Vagina (tissue), 2 donors: ENCODE data around the gene SLC12A7. TPM values are rescaled to one million over a fixed set of nuclear protein-coding genes. Genes with fewer than 3 reads are reported as not detected.

Experiments used
- DNase-seq, 2 donors: peaks; one replicate each; pipeline ENCODE4 v3.0.0-alpha.2; 2017; ENCODE audit errors: extremely low spot score in 2 of 2
- H3K27ac ChIP-seq: fragments of 200-600 bp; sonication (generic); one replicate; pipeline ENCODE4 v1.5.1; 2019
- H3K27me3 ChIP-seq: fragments of 200-600 bp; sonication (generic); one replicate; pipeline ENCODE4 v1.5.1; 2019
- H3K36me3 ChIP-seq, 2 donors: fragments of 200-600 bp; sonication (generic); one replicate each; pipeline ENCODE4 v1.5.1; 2017 to 2019
- H3K4me1 ChIP-seq: fragments of 200-600 bp; sonication (generic); one replicate; pipeline ENCODE4 v1.5.1; 2019
- H3K4me3 ChIP-seq, 2 donors: fragments of 200-600 bp; sonication (generic); 1 replicate in 1 of 2; 2 replicates in 1 of 2; pipeline ENCODE4 v1.5.1; 2016 to 2019
- H3K9me3 ChIP-seq: fragments of 200-600 bp; sonication (generic); one replicate; pipeline ENCODE4 v1.5.1; 2019
- CTCF ChIP-seq, 3 experiments: fragments of 450-650 bp in 2 of 3; fragments of 200-600 bp in 1 of 3; sonication (generic) in 1 of 3; IDR thresholded peaks; one replicate each; pipeline ENCODE4 v1.5.1; 2017 to 2019; ENCODE audit warnings: antibody characterized with exemption in 3 of 3, mild to moderate bottlenecking in 2 of 3, moderate library complexity in 2 of 3
- POLR2A ChIP-seq, 2 donors: fragments of 450-650 bp; IDR thresholded peaks; one replicate each; pipeline ENCODE4 v1.6.1; 2017; ENCODE audit warnings: antibody characterized with exemption in 2 of 2, mild to moderate bottlenecking in 2 of 2, moderate library complexity in 2 of 2
- POLR2AphosphoS5 ChIP-seq, 2 donors: sonication (generic); formaldehyde crosslinking; IDR thresholded peaks; one replicate each; pipeline ENCODE4 v1.9.0; 2017; ENCODE audit warnings: antibody characterized with exemption in 2 of 2, mild to moderate bottlenecking in 2 of 2, low read depth in 1 of 2; ENCODE audit not compliant: insufficient read depth in 1 of 2
- intact Hi-C: fragments of 100-400 bp; cut with DNase I; formaldehyde crosslinking; loops from one replicate; pipeline ENCODE4 v1.15.1; 2023
- total RNA-seq: library from RNA; depleted of rRNA; stranded (reverse); fragments of >200 nt; gene quantifications from one replicate; pipeline ENCODE4 v1.2.3, GENCODE V29; 2016

Gene SLC12A7
- total RNA-seq, 1 donor from 2014 or later = 21.6 TPM

- no peak overlapping the region for H3K27ac ChIP-seq
- no peak overlapping the region for H3K4me3 ChIP-seq
- no peaks in the 10 kb centered on the region for H3K27me3 ChIP-seq
- TF ChIP-seq POLR2A (IDR thresholded peaks at IDR 0.05) (no peak), CTCF (IDR thresholded peaks at IDR 0.05) (no peak), POLR2AphosphoS5 (IDR thresholded peaks at IDR 0.05; ENCODE audit: insufficient read depth in 1 of 2, low read depth in 1 of 2) (peak in 1 of 2 donors; percentile 27)
- no peaks in the 10 kb centered on the region for H3K4me1 ChIP-seq
- DNase-seq = no peak
- intact Hi-C loops = no loop called here
- H3K36me3 ChIP-seq = no peaks in the 10 kb centered on the region
- no peaks in the 10 kb centered on the region for H3K9me3 ChIP-seq
Measured at GRCh38 chr5:1021136-1021968, 90.5 kb downstream of the SLC12A7 start.

- Histone ChIP-seq H3K4me1 (peaks cover 6% of the 10 kb centered on the region), H3K9me3 (no peaks in the 10 kb centered on the region), H3K36me3 (no peaks in the 10 kb centered on the region), H3K27me3 (no peaks in the 10 kb centered on the region), H3K4me3 (no peak overlapping the region), H3K27ac (no peak overlapping the region)
- intact Hi-C loops = no loop called here
- TF ChIP-seq POLR2A (IDR thresholded peaks at IDR 0.05) (no peak), POLR2AphosphoS5 (IDR thresholded peaks at IDR 0.05; ENCODE audit: insufficient read depth in 1 of 2, low read depth in 1 of 2) (no peak), CTCF (IDR thresholded peaks at IDR 0.05) (no peak)
- no peak for DNase-seq
Measured at GRCh38 chr5:1020452-1020961, 91.4 kb downstream of the SLC12A7 start.

- Histone ChIP-seq H3K9me3 (no peaks in the 10 kb centered on the region), H3K4me3 (no peak overlapping the region), H3K36me3 (no peaks in the 10 kb centered on the region), H3K27ac (no peak overlapping the region), H3K4me1 (peaks cover 7% of the 10 kb centered on the region), H3K27me3 (no peaks in the 10 kb centered on the region)
- TF ChIP-seq CTCF (IDR thresholded peaks at IDR 0.05) (no peak), POLR2A (IDR thresholded peaks at IDR 0.05) (no peak), POLR2AphosphoS5 (IDR thresholded peaks at IDR 0.05; ENCODE audit: insufficient read depth in 1 of 2, low read depth in 1 of 2) (no peak)
- intact Hi-C loops = no loop called here
- DNase-seq = no peak
Measured at GRCh38 chr5:1019001-1019905, 92.6 kb downstream of the SLC12A7 start.

GRCh38 chr5:1018596-1018995 lies 93.3 kb downstream of the SLC12A7 start:
- no peak for DNase-seq
- intact Hi-C loops = no loop called here

More at GRCh38 chr5:1018596-1018995, 93.3 kb downstream of the SLC12A7 start:
- H3K27ac ChIP-seq = no peak overlapping the region
- H3K36me3 ChIP-seq = no peaks in the 10 kb centered on the region
- TF ChIP-seq POLR2A (IDR thresholded peaks at IDR 0.05) (no peak), CTCF (IDR thresholded peaks at IDR 0.05) (no peak), POLR2AphosphoS5 (IDR thresholded peaks at IDR 0.05; ENCODE audit: insufficient read depth in 1 of 2, low read depth in 1 of 2) (no peak)
- H3K4me1 ChIP-seq = peaks cover 7% of the 10 kb centered on the region
- H3K4me3 ChIP-seq = no peak overlapping the region
- no peaks in the 10 kb centered on the region for H3K27me3 ChIP-seq
- no peaks in the 10 kb centered on the region for H3K9me3 ChIP-seq
